Type B pancreatic cell (in vitro differentiated cells): ENCODE data around the gene KLHL36. TPM values are rescaled to one million over a fixed set of nuclear protein-coding genes. Genes with fewer than 3 reads are reported as not detected.
"Not testable (repeated sequence)": the region's sequence is repeated elsewhere in the genome, so short reads cannot be mapped to it uniquely, and the experiment has no call there.

Experiments
- DNase-seq: peaks from one replicate; pipeline ENCODE4 v3.0.0; 2021; ENCODE audit warnings: mixed read lengths; ENCODE audit not compliant: unreplicated experiment; ENCODE audit errors: extremely low spot score
- H3K27ac Mint-ChIP-seq: 2 replicates; pipeline ENCODE4 v1.8.0; 2021; ENCODE audit warnings: mild to moderate bottlenecking, mixed read lengths
- H3K27me3 Mint-ChIP-seq: 2 replicates; pipeline ENCODE4 v1.8.0; 2021; ENCODE audit warnings: mixed read lengths
- H3K36me3 Mint-ChIP-seq: 2 replicates; pipeline ENCODE4 v1.8.0; 2021; ENCODE audit warnings: mixed read lengths
- H3K4me1 Mint-ChIP-seq: one replicate; pipeline ENCODE4 v1.8.0; 2021; ENCODE audit warnings: mixed read lengths; ENCODE audit not compliant: unreplicated experiment
- H3K4me3 Mint-ChIP-seq: 2 replicates; pipeline ENCODE4 v1.8.0; 2021; ENCODE audit warnings: mild to moderate bottlenecking, mixed read lengths
- H3K9me3 Mint-ChIP-seq: 2 replicates; pipeline ENCODE4 v1.8.0; 2021; ENCODE audit warnings: mixed read lengths
- total RNA-seq: library from RNA; stranded (reverse); gene quantifications from 2 replicates; pipeline ENCODE4 v1.2.1, GENCODE V29; 2021; ENCODE audit warnings: low replicate concordance
- TF ChIP-seq, protein P1 (sequence below): fragments of 200-600 bp; sonication (generic); conservative IDR thresholded peaks from 2 replicates; pipeline ENCODE4 v1.5.0; 2021; ENCODE audit warnings: antibody characterized with exemption, mild to moderate bottlenecking

The KLHL36 gene
- total RNA-seq, 1 donor from 2014 or later, result 40.3 TPM

DNA sequence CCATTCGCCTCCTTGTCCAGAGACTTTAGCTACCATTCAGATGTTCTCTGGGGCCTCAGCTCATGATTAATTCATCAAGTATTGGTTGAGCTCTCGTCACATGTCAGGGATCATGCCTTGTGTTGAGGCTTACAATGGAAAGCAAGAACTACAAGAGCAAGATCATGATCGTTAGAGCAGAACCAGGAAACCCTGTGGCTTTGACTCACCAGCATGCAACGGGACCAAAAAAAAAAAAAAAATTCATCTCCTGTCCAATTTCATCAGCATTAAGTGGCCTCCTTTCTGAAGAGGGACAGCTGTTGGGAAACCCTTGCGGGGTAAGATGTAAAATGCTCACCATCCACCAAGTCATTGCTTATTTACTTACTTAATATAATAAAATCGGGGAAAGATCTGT lies 39.4 kb downstream of the KLHL36 start:
- Mint-ChIP-seq H3K4me3 (no peak overlapping the region), H3K27ac (no peak overlapping the region), H3K4me1 (peaks cover 28% of the 10 kb centered on the region), H3K9me3 (peaks cover 5% of the 10 kb centered on the region), H3K27me3 (peaks cover 15% of the 10 kb centered on the region), H3K36me3 (no peaks in the 10 kb centered on the region)
- DNase-seq, result no peak
- TF ChIP-seq, protein P1, sequence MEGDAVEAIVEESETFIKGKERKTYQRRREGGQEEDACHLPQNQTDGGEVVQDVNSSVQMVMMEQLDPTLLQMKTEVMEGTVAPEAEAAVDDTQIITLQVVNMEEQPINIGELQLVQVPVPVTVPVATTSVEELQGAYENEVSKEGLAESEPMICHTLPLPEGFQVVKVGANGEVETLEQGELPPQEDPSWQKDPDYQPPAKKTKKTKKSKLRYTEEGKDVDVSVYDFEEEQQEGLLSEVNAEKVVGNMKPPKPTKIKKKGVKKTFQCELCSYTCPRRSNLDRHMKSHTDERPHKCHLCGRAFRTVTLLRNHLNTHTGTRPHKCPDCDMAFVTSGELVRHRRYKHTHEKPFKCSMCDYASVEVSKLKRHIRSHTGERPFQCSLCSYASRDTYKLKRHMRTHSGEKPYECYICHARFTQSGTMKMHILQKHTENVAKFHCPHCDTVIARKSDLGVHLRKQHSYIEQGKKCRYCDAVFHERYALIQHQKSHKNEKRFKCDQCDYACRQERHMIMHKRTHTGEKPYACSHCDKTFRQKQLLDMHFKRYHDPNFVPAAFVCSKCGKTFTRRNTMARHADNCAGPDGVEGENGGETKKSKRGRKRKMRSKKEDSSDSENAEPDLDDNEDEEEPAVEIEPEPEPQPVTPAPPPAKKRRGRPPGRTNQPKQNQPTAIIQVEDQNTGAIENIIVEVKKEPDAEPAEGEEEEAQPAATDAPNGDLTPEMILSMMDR, result no peak

DNA sequence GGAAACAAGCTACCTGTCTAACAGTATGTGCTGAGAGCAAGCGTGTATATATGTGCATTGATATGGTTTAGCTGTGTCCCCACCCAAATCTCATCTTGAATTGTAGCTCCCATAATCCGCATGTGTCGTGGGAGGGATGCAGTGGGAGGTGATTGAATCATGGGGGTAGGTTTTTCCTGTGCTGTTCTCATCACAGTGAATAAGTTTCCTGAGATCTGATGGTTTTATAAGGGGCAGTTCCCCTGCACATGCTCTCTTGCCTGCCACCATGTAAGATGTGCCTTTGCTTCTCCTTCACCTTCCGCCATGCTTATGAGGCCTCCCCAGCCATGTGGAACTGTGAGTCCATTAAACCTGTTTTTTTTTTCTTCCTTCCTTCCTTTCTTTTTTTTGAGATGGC lies 39.9 kb downstream of the KLHL36 start:
- H3K27ac Mint-ChIP-seq, H3K36me3 Mint-ChIP-seq, H3K4me3 Mint-ChIP-seq, DNase-seq, H3K9me3 Mint-ChIP-seq: not testable (repeated sequence)
- Mint-ChIP-seq H3K27me3 (peaks cover 15% of the 10 kb centered on the region), H3K4me1 (peaks cover 29% of the 10 kb centered on the region)

DNA sequence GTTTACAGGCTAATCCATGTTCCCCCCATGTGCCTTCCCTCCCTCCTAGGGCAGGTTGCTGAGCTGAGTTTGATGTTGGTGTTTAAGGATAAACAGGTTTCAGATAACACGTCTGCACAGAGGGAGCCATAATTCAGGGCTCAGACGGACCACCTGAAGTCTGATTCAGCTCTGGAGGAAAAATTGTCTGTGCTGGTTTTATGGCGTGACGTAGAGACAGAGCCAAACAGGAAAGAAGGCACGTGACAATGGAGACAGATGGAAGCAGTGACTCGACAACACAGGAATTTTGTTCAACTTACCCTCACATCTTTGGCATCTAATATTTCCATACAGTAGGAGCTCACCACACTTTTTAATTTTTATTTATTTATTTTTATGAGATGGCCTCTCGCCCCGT lies 40.8 kb downstream of the KLHL36 start:
- DNase-seq, result no peak
- peaks cover 7% of the 10 kb centered on the region for H3K9me3 Mint-ChIP-seq
- no peaks in the 10 kb centered on the region for H3K36me3 Mint-ChIP-seq
- H3K27me3 Mint-ChIP-seq, result peaks cover 10% of the 10 kb centered on the region
- TF ChIP-seq, protein P1, result no peak
- peaks cover 29% of the 10 kb centered on the region for H3K4me1 Mint-ChIP-seq
- H3K4me3 Mint-ChIP-seq, result no peak overlapping the region
- H3K27ac Mint-ChIP-seq, result no peak overlapping the region

DNA sequence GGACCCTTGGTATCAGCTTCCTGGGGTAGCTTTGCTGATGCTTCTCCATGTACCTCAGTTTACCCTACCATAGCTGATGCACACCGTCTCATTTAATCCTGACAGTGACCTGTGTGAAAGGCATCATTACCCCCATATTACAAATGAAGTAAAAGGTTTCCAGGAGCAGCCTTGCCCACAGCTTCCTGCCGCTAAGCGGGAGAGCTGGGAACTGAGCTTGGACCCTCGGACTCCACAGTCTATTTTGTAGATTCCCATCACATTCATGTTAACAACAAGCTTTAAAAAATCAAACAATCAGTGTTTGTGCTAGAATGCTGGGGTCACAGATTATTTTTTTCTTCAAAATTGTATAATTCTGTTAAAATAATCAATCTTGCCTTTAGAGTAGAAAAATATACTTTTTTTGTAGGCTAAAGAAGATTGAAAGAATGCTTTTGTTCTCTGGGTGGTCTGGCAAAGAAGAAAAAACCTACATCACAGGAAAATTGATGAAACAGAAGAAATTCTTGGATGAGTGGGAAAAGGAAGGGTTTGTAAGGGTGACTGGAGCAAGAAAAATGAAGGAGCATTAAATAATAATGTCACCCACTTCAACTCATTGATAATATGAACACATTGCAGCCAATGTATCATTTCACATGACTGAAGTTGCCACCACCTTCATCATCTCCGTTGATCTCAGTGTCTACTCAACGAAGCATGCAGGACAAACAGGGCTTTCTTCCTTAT lies 41.9 kb downstream of the KLHL36 start:
- Mint-ChIP-seq H3K4me1 (peaks cover 29% of the 10 kb centered on the region), H3K27me3 (no peaks in the 10 kb centered on the region), H3K9me3 (peaks cover 7% of the 10 kb centered on the region), H3K4me3 (no peak overlapping the region), H3K36me3 (no peaks in the 10 kb centered on the region), H3K27ac (no peak overlapping the region)
- no peak for DNase-seq
- TF ChIP-seq, protein P1, result no peak

DNA sequence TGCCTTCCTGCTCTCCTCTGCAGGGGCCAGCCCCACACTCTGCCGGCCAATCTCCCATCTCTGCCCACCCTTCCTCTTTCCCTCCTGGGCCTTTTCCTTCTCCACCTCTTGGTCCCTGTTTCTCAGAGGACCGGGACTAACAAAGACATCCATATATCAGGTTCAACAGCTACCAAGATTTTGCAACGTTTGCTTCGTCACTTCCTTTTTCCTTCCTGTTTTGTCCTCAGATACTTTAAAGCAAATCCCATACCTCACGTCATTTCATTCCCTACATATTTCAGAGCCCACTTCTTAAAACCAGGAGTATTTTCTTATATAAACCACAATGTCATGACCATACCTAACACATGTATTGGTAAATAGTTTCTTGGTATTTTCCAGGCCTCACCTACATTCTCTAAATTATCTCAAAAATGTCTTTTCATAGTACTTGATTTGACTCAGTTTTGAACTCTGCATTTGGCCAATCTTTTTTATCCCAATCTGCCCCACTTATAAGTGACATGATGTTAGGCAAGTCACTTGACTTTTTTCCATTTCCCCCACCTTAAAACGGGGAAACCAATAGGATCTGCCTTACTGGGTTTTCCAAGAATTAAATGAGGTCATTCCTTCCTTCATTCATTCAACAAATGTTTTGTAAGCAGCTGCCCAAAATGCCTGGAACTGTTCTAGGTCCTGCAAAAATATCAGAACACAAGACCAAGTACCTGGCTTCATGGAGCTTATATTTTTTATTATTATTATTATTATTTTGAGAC lies 44.3 kb downstream of the KLHL36 start:
- TF ChIP-seq, protein P1, result no peak
- Mint-ChIP-seq H3K27me3 (no peaks in the 10 kb centered on the region), H3K36me3 (no peaks in the 10 kb centered on the region), H3K4me3 (no peak overlapping the region), H3K27ac (no peak overlapping the region), H3K4me1 (peaks cover 29% of the 10 kb centered on the region), H3K9me3 (peaks cover 7% of the 10 kb centered on the region)
- no peak for DNase-seq

DNA sequence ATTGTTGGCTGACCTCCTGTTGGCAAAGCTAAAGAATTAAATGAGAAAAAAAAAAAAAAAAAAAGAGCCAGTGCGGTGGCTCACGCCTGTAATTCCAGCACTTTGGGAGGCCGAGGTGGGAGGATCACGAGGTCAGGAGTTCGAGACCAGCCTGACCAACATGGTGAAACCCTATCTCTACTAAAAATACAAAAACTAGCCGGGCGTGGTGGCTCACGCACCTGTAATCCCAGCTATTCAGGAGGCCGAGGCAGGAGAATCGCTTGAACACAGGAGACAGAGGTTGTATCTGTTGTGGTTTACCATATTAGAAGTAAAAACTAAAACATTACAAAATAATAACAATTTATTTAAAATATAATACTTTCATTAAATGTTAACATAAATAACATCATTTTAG lies 45.6 kb downstream of the KLHL36 start:
- H3K9me3 Mint-ChIP-seq, DNase-seq, H3K27ac Mint-ChIP-seq, H3K27me3 Mint-ChIP-seq, H3K4me3 Mint-ChIP-seq, H3K36me3 Mint-ChIP-seq: not testable (repeated sequence)
- H3K4me1 Mint-ChIP-seq, result peaks cover 26% of the 10 kb centered on the region
